Stimulated activated CD4-positive, alpha-beta T cell treated with anti-CD3 and anti-CD28 coated beads, Interleukin-2, amount 100 ng/mL, for 24 hours (primary cell): Measurements from ENCODE around the gene GFPT2.

Experiments used
- DNase-seq, 2 donors: peaks; one replicate each; pipeline ENCODE4 v3.0.0-alpha.2; 2020

Gene GFPT2

DNA sequence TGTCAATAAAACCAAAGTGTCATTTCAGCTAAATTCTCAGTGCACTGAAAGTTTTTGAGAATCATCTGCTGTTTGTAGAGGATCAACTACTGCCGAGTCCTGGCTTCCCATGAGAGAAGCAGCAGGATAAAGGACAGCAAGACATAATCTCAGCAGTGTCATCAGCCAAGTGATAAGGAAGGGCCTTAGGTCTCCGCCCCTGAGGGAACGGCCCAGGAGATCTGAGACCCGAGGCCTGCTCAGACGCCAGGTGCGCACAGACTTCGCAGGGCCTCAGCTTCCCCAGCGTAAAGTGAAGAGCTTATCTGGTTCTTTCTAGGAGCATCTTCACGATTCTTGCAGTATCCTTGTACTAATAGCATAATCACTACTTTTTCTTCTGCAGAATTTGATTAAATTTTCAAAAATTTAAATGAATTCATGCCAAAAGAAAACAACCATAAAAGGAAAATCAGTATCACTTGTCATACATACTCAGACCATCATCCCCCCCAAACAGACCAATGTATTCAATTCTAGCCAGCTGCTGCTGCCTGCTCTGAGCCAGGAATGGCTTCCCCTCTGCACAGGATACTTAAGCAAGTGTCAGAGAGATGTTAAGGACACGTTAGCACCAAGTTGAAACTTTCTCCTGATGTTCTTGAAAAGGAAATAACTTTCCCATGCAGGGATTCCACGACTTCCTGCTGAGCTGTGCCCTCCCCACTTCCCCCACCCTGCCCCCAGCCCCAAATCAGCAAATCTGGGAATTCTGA, 2.2 kb downstream of the GFPT2 start:
- DNase-seq = no peak

GRCh38 chr5:180350296-180350695, 2.8 kb downstream of the GFPT2 start:
- no peak for DNase-seq

DNA sequence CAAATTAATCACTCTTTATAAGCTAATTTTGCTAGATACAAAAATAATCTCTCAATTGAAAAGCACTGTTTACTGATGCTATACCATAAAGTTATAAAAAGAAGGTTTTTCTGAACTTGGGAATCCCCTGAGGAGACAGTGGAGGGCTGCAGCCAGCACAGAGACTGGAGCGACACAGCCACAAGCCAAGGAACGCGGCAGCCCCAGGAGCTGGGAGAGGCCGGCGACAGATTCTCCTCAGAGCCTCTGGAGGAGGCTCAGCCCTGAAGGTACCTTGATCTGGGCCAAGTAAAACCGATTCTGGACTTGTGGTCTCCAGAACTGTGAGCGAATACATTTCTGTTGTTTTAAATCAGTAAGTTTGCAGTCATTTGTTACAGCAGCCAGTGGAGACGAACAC, 3.7 kb downstream of the GFPT2 start:
- DNase-seq = no peak

GRCh38 chr5:180348336-180348735, 4.8 kb downstream of the GFPT2 start:
- no peak for DNase-seq

GRCh38 chr5:180347702-180348101, 5.4 kb downstream of the GFPT2 start:
- DNase-seq = no peak

DNA sequence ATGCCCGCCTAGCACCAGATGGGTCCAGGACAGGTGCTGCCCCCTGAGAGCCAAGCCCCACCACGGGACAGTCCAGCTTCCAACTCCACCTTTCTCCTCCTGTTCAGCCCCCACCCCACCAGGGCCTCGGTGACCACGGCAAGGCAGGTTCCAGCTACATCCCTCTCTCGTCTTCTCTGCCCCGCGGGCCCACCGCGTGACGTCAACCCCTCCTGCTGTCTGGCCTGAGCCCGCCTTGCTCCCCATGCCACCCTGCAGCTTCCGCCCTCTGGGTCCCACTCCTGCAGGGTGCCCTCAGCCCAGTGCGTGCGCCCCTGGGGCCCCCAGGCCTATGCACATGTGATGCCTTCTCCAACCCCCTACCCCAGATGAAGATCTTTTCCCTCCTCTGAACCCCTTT, 6.8 kb downstream of the GFPT2 start:
- DNase-seq = no peak

DNA sequence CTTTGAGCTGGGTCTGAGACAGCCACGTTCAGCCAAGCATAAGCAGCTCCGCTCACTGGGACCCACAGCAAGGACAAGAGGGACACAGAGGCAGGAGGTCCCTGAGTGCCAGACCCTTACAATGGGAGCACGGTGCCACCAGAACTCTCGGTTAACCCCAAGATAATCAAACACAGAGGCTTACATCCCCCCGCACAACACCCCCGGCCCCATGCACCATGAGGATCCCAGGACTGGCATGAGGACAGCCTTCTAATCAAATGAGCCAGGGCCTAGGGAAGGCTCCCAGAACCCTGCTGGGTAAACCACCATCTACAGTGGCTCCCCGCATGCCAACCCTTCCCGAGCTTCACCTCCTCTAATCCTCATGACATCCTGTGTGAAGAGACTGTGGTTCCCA, 7.4 kb downstream of the GFPT2 start:
- DNase-seq = no peak

DNA sequence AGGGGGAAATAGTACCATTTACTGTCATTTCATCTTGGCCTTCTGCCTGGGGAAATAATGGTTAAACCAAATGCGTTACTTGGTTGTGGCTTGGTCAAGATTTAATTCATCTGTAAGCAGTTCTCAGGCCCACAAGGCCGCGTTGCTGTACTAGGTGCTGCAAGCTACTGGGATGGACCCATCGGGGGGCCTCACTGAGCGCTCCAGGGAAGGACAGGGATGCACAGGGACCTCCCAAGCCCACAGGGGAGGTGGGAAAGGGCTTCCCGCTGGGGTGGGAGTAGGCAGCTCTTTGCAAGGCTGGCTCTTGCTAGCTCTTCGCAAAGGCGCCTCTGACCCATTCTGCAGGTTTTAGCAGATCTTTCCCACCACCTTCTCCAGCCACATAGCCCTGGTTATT, 8.0 kb downstream of the GFPT2 start:
- no peak for DNase-seq

- DNase-seq = no peak
Observed at GRCh38 chr5:180344696-180344999, 8.5 kb downstream of the GFPT2 start.

DNA sequence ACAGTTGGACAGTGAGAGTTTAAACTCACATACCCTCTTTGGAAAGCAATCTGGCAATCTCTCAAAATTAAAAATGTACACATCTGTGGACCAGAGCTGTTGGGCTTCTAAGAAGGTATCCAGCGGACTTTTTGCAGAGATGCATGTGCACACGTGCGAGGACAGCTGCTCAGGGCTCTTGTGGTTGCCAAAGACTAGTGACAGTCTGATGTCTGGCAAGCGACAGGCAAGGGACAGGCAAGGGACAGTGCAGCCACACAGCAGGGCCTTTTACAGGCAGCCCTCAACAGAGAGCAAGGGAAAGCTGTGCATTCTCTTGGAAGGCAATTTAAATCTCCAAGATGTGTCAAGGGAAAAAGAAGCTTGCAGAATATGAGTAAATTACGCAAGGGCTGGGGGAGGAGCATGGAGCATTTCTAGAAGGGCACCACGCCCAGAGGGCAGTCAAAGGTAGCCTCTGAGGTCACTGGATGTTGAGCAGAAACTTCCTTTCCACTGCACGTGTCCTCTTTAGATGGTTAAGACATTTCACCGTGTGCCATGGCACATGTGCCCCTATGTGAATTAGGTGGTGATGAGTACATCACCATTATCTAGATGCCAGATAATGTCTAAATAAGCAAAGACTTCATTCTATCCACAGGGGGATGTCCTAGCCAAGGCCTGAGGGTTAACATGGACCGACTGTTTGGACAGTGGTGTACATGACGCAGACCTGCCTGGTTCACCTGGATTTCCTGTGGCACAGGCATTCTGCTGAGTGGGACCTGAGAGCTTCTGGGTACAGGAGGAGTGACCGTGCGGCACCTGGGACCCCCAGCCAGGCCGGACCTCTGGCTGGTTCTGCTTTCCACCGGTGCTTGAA, 9.1 kb downstream of the GFPT2 start:
- DNase-seq = no peak

DNA sequence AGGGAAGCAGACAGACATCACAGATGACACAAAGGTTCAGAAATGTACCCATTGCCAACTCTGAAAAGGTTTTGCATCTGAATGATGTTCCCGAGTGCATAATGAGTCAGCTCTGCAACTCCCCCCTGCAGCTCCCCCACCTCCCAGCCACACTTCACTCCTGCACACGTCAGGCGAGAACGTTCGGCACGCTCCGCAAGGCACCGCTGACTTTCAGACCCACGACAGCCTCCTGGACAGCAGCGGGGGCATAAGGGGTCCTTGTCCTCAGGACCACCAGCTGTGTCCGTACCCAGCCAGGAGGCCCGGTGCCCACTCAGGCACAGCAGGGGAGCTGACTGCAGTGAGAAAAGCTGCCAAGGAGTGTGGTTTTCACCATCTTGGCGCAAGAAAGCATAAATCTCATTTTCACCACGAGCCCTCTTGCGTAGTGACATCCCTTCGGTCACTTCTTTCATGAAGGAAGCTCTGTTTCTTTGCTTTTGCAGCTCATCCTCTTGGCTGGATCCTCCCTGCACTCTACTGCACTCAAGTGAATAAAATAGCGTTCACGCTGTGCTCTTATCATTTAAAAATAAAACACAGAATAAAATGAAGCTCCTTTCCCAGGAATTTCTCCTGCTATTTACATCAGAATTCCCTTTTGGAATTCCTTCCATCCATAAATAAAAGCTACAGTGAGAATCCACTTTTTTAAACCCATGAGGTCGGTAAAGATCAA, 9.9 kb downstream of the GFPT2 start:
- DNase-seq = no peak

- DNase-seq = no peak
Observed at GRCh38 chr5:180341595-180341994, 11.5 kb downstream of the GFPT2 start.

DNA sequence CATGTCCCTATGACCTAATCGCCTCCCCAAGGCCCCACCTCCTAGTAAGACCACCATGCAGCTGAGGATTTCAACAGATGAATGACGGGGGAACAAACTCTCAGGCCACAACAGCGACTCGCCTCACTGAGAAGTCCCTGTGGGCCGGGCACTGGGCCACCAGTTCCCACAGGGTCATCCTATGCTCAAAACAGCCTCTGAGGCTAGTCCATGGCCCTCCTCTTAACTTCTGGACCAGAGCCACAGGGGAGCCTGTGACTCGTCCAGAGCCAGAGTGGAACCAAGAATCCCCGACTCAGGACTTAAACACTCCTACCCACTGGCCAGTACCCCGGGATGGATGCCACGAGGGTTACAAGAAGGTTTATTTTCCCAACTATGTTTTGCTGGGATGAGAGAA, 12.3 kb downstream of the GFPT2 start:
- no peak for DNase-seq

DNA sequence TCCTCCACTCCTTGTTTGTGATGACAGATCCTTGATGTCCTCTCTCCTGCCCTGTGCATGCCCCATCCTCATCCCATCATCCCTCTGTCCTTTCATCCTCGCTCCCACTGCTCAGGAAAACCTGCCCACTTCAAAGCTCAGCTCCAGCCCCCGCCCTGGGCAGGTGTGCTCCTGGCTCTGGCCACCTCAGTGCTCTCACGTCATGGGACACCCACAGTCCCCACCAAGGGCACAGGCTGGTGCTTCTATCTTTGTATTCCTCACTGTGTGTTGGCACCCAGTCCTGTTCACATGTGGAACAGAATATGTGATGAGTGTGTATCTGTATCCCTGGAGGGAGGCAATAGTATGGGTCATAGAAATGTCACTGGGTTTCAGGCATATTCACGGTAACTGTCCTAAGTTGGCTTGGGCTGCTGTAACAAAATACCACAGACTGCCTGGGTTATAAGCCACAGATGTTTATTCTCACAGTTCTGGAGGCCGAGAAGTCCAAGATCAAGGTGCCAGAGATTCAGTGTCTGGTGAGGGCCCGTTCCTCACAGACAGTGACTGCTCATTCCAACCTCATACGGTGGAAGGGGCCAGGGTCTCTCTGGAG, 13.5 kb downstream of the GFPT2 start:
- DNase-seq = no peak

DNA sequence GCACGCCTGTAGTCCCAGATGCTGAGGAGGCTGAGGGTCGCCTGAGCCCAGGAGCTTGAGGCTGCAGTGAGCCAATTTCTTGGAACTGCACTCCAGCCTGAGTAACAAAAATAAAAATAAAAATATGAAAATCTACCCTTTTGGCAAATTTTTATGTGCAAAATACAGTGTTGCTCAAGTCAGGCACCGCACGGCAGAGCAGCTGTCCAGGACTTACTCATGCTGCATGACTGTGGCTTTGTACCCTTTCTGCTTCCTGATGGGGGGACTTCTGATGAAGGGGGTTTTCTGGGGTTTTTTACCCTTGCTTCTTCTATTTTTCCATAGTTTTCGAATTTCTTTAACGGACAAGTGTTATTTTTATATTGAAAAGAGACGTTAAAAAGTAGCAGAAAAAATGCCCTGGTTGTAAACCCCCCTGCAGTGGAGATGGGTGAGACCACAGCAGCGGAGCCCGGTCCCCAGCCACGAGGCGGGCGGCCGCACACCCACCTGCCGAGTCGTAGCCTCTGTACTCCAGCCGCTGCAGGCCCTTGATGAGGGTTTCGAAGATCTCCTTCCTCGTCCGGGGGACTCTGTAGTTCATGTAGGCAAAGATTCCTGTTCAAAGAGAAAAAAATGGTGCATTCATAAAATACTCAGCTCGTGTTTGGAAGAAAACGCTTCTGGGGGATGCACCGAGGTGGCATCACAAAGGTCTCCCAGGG, 15.0 kb downstream of the GFPT2 start:
- DNase-seq = no peak

DNA sequence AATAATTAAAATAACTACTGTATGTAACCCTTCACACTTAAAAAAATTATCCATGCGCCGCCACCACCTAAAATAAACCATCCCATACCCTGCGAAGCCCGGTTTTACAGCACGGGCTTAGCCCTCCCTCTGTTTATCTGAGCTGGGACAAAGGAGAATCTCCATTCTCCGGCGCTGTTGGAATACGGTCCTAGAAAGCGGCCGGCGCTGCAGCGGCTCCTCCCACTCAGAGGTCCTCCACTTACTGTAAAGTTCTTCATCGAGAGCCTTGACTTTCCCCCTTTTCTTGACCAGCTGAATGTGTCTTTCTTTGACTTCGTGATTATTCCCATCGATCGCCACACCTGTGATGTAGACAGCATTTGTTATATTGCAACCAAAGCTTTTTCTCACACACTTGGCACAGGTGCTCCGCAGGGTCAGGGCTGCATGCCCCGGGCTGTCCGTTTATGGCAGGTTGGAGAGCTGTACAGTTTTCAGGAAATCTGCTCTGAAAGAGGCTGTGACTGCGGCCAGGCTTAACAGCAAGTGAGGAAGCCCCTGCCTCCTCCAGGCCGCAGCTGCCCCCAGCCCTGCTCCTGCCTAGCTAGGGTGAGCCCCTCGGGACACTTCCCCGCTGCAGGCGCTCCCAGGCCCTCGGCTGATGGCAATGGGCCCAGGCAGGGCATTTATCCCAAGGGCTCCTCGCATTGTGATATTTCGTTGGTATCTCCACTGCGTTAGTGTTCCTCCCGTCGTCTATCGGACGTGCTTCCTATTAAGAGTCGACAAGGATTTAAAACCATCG, 16.7 kb downstream of the GFPT2 start:
- no peak for DNase-seq

- DNase-seq = no peak
Observed at GRCh38 chr5:180335614-180336233, 17.4 kb downstream of the GFPT2 start.

DNA sequence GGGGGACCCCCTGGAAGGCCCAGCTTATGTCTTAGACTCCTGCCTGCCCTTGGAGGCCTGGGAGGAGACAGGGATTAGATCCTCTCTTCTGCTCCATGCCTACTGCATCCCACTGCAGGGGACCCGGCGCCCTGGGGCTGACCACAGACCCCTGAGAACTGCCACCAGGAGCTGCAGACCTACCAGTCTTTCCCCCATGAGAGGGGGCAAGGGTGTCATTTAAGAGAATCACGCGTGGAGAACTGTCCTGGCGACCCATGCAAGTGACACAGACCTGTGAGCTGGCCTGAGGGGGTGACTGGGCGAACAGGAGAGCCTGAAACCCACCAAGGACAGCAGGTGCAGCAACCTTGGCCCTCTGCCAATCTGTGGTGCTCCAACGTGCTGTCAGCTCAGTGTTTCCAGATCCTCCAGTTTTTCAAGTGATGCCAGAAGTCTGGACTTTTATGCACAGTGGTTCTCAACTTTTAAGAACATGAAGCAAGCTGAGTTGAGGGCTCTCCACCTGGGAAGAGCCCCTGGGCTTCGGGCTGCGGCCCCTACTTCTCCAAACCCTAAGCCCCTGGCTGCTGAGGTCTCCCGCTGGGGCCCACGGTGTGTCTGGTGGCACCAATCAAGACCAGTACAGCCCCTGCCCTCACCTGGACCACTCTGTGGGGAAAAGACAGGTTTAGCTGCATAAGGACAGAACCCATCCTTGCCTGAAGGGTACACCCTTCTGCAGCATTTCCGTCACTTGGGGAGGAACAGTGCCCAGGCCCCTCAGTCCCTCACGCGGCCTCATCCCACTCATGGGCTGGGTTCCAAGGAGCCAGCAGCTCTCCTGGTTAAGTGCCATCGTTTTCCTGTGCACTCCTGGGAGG, 18.2 kb downstream of the GFPT2 start:
- DNase-seq = no peak

DNA sequence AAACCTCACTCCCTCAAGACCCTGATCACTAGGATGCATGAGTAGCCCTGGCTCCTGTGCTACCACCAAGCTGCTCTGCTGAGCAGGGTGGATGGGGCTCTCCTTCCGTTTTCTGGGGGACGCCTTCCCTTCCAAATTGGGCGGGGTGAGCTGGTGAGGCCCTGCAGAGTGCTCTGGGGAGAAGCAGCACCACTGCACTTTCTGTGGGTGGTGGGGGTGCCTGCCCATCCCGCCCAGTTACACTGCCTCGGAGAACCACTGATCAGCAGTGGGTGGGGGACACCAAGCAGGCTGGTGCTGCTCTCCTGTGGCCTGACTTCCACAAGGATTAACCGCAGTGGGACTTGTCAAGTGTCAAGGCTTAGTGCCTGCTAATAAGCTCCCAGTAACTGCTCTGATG, 19.0 kb downstream of the GFPT2 start:
- DNase-seq = no peak

GRCh38 chr5:180333661-180334060, 19.5 kb downstream of the GFPT2 start:
- DNase-seq = no peak

DNA sequence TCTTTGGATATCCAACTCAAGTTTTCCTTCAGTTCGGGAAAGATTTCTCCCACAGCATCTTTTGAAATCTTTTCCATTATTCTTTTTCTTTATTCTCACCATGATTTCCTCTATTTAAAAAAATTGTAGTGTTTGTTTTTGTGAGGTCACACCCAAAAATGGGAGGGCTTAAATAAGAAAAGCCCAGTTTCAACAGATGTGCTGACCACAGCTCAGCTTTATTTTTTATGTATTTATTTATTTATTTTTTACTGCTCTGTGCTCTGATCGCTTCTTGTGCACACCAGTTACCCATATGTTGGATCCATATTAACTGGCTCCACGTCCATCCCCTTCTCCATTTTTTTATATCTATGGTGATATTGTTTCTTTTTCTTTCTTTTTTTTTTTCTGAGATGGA, 20.3 kb downstream of the GFPT2 start:
- DNase-seq = no peak
